GM23248 (cell line): Measurements from ENCODE around the gene FOXL3. TPM values are rescaled to one million over a fixed set of nuclear protein-coding genes. Genes with fewer than 3 reads are reported as not detected.

Experiments used
- DNase-seq: peaks from one replicate; pipeline ENCODE4 v3.0.0-alpha.2; 2015
- H2AFZ ChIP-seq: fragments of 200-600 bp; sonication (generic); 2 replicates; pipeline ENCODE4 v1.6.1; 2016; ENCODE audit warnings: antibody characterized with exemption
- H3F3A ChIP-seq: fragments of 200-600 bp; sonication (generic); 2 replicates; pipeline ENCODE4 v1.6.1; 2016; ENCODE audit warnings: mild to moderate bottlenecking, antibody characterized with exemption, mixed run types; ENCODE audit not compliant: insufficient read depth
- H3K27ac ChIP-seq: fragments of 200-600 bp; sonication (generic); 2 replicates; pipeline ENCODE4 v1.5.1; 2016; ENCODE audit warnings: mild to moderate bottlenecking
- H3K27me3 ChIP-seq: fragments of 200-600 bp; sonication (generic); replicated peaks from 2 replicates; pipeline ENCODE4 v1.6.1; 2016; ENCODE audit warnings: mild to moderate bottlenecking; ENCODE audit not compliant: insufficient read depth
- H3K36me3 ChIP-seq: fragments of 200-600 bp; sonication (generic); 2 replicates; pipeline ENCODE4 v1.6.1; 2016; ENCODE audit warnings: low read depth, mild to moderate bottlenecking
- H3K4me1 ChIP-seq: fragments of 200-600 bp; sonication (generic); 2 replicates; pipeline ENCODE4 v1.6.1; 2016; ENCODE audit warnings: mild to moderate bottlenecking; ENCODE audit not compliant: insufficient read depth
- H3K4me2 ChIP-seq: fragments of 200-600 bp; sonication (generic); one replicate; pipeline ENCODE4 v1.6.1; 2016; ENCODE audit warnings: mild to moderate bottlenecking; ENCODE audit not compliant: unreplicated experiment
- H3K4me3 ChIP-seq: fragments of 200-600 bp; sonication (generic); 2 replicates; pipeline ENCODE4 v1.5.1; 2016; ENCODE audit warnings: mild to moderate bottlenecking
- H3K79me2 ChIP-seq: fragments of 200-600 bp; sonication (generic); 2 replicates; pipeline ENCODE4 v1.6.1; 2016; ENCODE audit warnings: mild to moderate bottlenecking; ENCODE audit not compliant: insufficient read depth
- H3K9ac ChIP-seq: fragments of 200-600 bp; sonication (generic); 2 replicates; pipeline ENCODE4 v1.6.1; 2016; ENCODE audit warnings: mild to moderate bottlenecking
- H3K9me2 ChIP-seq: fragments of 200-600 bp; sonication (generic); 2 replicates; pipeline ENCODE4 v1.6.1; 2016; ENCODE audit warnings: mixed run types, mild to moderate bottlenecking, moderate library complexity; ENCODE audit not compliant: insufficient read depth
- H3K9me3 ChIP-seq: fragments of 200-600 bp; sonication (generic); one replicate; pipeline ENCODE4 v1.6.1; 2017; ENCODE audit warnings: low read depth
- H4K20me1 ChIP-seq: fragments of 200-600 bp; sonication (generic); 2 replicates; pipeline ENCODE4 v1.6.0; 2016; ENCODE audit not compliant: insufficient read depth
- EZH2 ChIP-seq: fragments of 200-600 bp; sonication (generic); IDR thresholded peaks from 2 replicates; pipeline ENCODE4 v1.6.1; 2018; ENCODE audit warnings: antibody characterized with exemption, mild to moderate bottlenecking; ENCODE audit not compliant: insufficient read depth, poor library complexity, severe bottlenecking
- EZH2phosphoT487 ChIP-seq: fragments of 200-600 bp; sonication (generic); IDR thresholded peaks from 2 replicates; pipeline ENCODE4 v1.6.1; 2018; ENCODE audit warnings: antibody characterized with exemption, moderate library complexity, mild to moderate bottlenecking, low read depth; ENCODE audit not compliant: insufficient read depth
- WGBS, 2 experiments: methylation state at CpG; one replicate each; pipeline ENCODE4 v1.1.6; 2015 to 2017; ENCODE audit warnings: low lambda C conversion rate in 2 of 2, low coverage in 1 of 2; ENCODE audit errors: missing lambda C conversion rate in 2 of 2; 5-methylcytosine and 5-hydroxymethylcytosine counted together
- in situ Hi-C: fragments of 300-500 bp; cut with MboI; formaldehyde crosslinking; loops from 2 replicates; pipeline ENCODE4 v1.15.0; 2020
- polyA plus RNA-seq: library from polyadenylated mRNA; unstranded; fragments of >200 nt; fragmentation: Nextera tagmentation; extraction: Ambion mirVana; gene quantifications from 2 replicates; pipeline ENCODE4 v1.2.1, GENCODE V29; 2016
- total RNA-seq: library from RNA; depleted of rRNA; stranded (reverse); fragments of >200 nt; shearing (Covaris generic); gene quantifications from 2 replicates; pipeline ENCODE4 v1.2.3, GENCODE V29; 2014

Gene FOXL3
- total and polyA plus RNA-seq, 2 experiments from 2014 or later, result not detected

GRCh38 chr7:314853-315252 lies 24.9 kb downstream of the FOXL3 start:
- H3K4me1 ChIP-seq, result no peaks in the 10 kb centered on the region
- no peaks in the 10 kb centered on the region for H3K9me3 ChIP-seq
- in situ Hi-C loops, result no loop called here
- peaks cover 75% of the 10 kb centered on the region for H3K27me3 ChIP-seq
- H3K4me3 ChIP-seq, result no peak overlapping the region
- H3K27ac ChIP-seq, result no peak overlapping the region
- no peaks in the 10 kb centered on the region for H3K9me2 ChIP-seq
- 70 to 75% methylated on average over 8 of the region's 8 CpGs for WGBS, 2 experiments
- no peaks in the 10 kb centered on the region for H3K79me2 ChIP-seq
- H3K36me3 ChIP-seq, result no peaks in the 10 kb centered on the region
- H4K20me1 ChIP-seq, result no peaks in the 10 kb centered on the region
- no peak overlapping the region for H3K4me2 ChIP-seq
- H2AFZ ChIP-seq, result no peak overlapping the region
- no peak overlapping the region for H3K9ac ChIP-seq
- no peak for DNase-seq
- no peaks in the 10 kb centered on the region for H3F3A ChIP-seq
- no peak for TF ChIP-seq EZH2
- TF ChIP-seq EZH2phosphoT487, result no peak

GRCh38 chr7:315516-316265 lies 25.7 kb downstream of the FOXL3 start:
- no peak overlapping the region for H3K9ac ChIP-seq
- H3K36me3 ChIP-seq, result no peaks in the 10 kb centered on the region
- H3K79me2 ChIP-seq, result no peaks in the 10 kb centered on the region
- H3K4me2 ChIP-seq, result no peak overlapping the region
- 69 to 75% methylated on average over 15 to 16 of the region's 16 CpGs for WGBS, 2 experiments
- H3F3A ChIP-seq, result no peaks in the 10 kb centered on the region
- no peak overlapping the region for H3K27ac ChIP-seq
- H3K27me3 ChIP-seq, result peaks cover 81% of the 10 kb centered on the region
- DNase-seq, result no peak
- H4K20me1 ChIP-seq, result no peaks in the 10 kb centered on the region
- in situ Hi-C loops, result no loop called here
- H3K9me2 ChIP-seq, result no peaks in the 10 kb centered on the region
- TF ChIP-seq EZH2phosphoT487, result no peak
- H3K4me3 ChIP-seq, result no peak overlapping the region
- H3K9me3 ChIP-seq, result no peaks in the 10 kb centered on the region
- H3K4me1 ChIP-seq, result no peaks in the 10 kb centered on the region
- no peak overlapping the region for H2AFZ ChIP-seq

GRCh38 chr7:317643-318405 lies 27.9 kb downstream of the FOXL3 start:
- Histone ChIP-seq H3K9me3 (no peaks in the 10 kb centered on the region), H2AFZ (no peak overlapping the region), H3K79me2 (no peaks in the 10 kb centered on the region), H3K36me3 (no peaks in the 10 kb centered on the region), H3F3A (no peaks in the 10 kb centered on the region), H3K9ac (no peak overlapping the region), H3K4me2 (no peak overlapping the region), H4K20me1 (no peaks in the 10 kb centered on the region), H3K4me1 (no peaks in the 10 kb centered on the region), H3K27ac (no peak overlapping the region), H3K4me3 (no peak overlapping the region), H3K9me2 (no peaks in the 10 kb centered on the region), H3K27me3 (peaks cover 63% of the 10 kb centered on the region)
- TF ChIP-seq EZH2phosphoT487, result no peak
- TF ChIP-seq EZH2, result no peak
- in situ Hi-C loops, result no loop called here
- WGBS, 2 experiments, result 79 to 81% methylated on average over 27 of the region's 27 CpGs
- DNase-seq, result no peak

GRCh38 chr7:318476-318875 lies 28.5 kb downstream of the FOXL3 start:
- TF ChIP-seq EZH2, result no peak
- no peak for TF ChIP-seq EZH2phosphoT487
- Histone ChIP-seq H3K79me2 (no peaks in the 10 kb centered on the region), H3K27me3 (peaks cover 60% of the 10 kb centered on the region), H3K27ac (no peak overlapping the region), H3K36me3 (no peaks in the 10 kb centered on the region), H2AFZ (no peak overlapping the region), H3F3A (no peaks in the 10 kb centered on the region), H3K9me2 (no peaks in the 10 kb centered on the region), H3K4me3 (no peak overlapping the region), H3K9ac (no peak overlapping the region), H3K4me2 (no peak overlapping the region), H4K20me1 (no peaks in the 10 kb centered on the region), H3K4me1 (no peaks in the 10 kb centered on the region), H3K9me3 (no peaks in the 10 kb centered on the region)
- in situ Hi-C loops, result no loop called here
- 31% methylated on average over 9 of the region's 9 CpGs for WGBS, 2 experiments
- DNase-seq, result no peak
